Uterus (tissue), 4 donors: ENCODE data around the gene RBFOX1. TPM values are rescaled to one million over a fixed set of nuclear protein-coding genes. Genes with fewer than 3 reads are reported as not detected.

ENCODE experiments used
- DNase-seq, 2 donors: peaks; one replicate each; pipeline ENCODE4 v3.0.0-alpha.2; 2019 to 2020
- H3K27ac ChIP-seq, 2 donors: fragments of 200-600 bp; sonication (generic); 1 replicate in 1 of 2; 2 replicates in 1 of 2; pipeline ENCODE4 v1.5.1; 2016 to 2018
- H3K27me3 ChIP-seq, 2 donors: fragments of 200-600 bp; sonication (generic); one replicate each; pipeline ENCODE4 v1.5.1; 2018 to 2019; ENCODE audit warnings: control low read depth in 1 of 2
- H3K36me3 ChIP-seq, 2 donors: fragments of 200-600 bp; sonication (generic); one replicate each; pipeline ENCODE4 v1.5.1; 2019; ENCODE audit warnings: control low read depth in 1 of 2
- H3K4me1 ChIP-seq, 2 donors: fragments of 200-600 bp; sonication (generic); one replicate each; pipeline ENCODE4 v1.5.1; 2018 to 2019; ENCODE audit warnings: control low read depth in 1 of 2
- H3K4me3 ChIP-seq, 2 donors: fragments of 200-600 bp; sonication (generic); 1 replicate in 1 of 2; 2 replicates in 1 of 2; pipeline ENCODE4 v1.5.1; 2018 to 2019; ENCODE audit warnings: mild to moderate bottlenecking in 1 of 2
- H3K9me3 ChIP-seq, 2 donors: fragments of 200-600 bp; sonication (generic); one replicate each; pipeline ENCODE4 v1.5.1; 2019; ENCODE audit warnings: control low read depth in 1 of 2
- POLR2A ChIP-seq, 2 donors: fragments of 450-650 bp; IDR thresholded peaks; one replicate each; pipeline ENCODE4 v1.6.1; 2016; ENCODE audit warnings: antibody characterized with exemption in 2 of 2, mild to moderate bottlenecking in 1 of 2, moderate library complexity in 1 of 2
- intact Hi-C: fragments of 100-400 bp; cut with DNase I; formaldehyde crosslinking; loops from one replicate; pipeline ENCODE4 v1.15.1; 2023; ENCODE audit warnings: low total_unique reads
- total RNA-seq, 4 donors: library from RNA; depleted of rRNA in 3 of 4; stranded (reverse); fragments of >200 nt in 3 of 4; gene quantifications; one replicate each; pipeline versions ENCODE4 v1.1.0 to v1.2.4, GENCODE V29; 2014 to 2023
- TF ChIP-seq, protein P1 (sequence below), 4 experiments: fragments of 200-600 bp in 2 of 4; fragments of 450-650 bp in 2 of 4; sonication (generic) in 2 of 4; IDR thresholded peaks; one replicate each; pipeline ENCODE4 v1.5.1; 2016 to 2019; ENCODE audit warnings: antibody characterized with exemption in 4 of 4, mild to moderate bottlenecking in 2 of 4, moderate library complexity in 1 of 4
- donor health status: DM: yes; HTN: yes; CAD: no.

Gene RBFOX1
- total RNA-seq: under 1 TPM in 1 of 4 donors, not detected in 3; 0.55 TPM

DNA sequence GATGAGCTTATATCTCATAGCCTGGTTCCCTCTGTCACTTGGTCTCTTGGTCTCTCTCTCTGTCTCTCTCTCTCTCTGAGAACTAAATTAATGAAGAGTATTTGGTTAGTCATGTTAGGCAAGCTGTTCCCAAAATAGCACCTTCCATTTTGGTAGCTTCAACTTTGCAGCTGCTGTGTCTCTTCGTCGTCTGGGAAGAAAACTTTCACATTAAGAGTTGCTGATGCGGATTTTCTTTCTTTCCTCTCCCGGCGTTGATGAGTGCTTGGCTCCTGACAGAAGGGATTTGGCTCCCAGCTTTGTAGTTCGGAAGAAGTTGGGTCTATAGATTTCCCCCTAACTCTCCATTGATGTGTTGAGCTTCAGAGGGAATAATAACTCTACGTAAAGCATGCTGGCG lies at the start of gene RBFOX1:
RBFOX1 (plus strand) TSS at position 235 of the 400 bp plus-strand sequence.
- Histone ChIP-seq H3K4me1 (no peaks in the 10 kb centered on the region), H3K27me3 (no peaks in the 10 kb centered on the region), H3K36me3 (no peaks in the 10 kb centered on the region), H3K9me3 (no peaks in the 10 kb centered on the region), H3K4me3 (no peak within 1 kb of the TSS), H3K27ac (no peak within 1 kb of the TSS)
- no peak for DNase-seq
- TF ChIP-seq, protein P1, sequence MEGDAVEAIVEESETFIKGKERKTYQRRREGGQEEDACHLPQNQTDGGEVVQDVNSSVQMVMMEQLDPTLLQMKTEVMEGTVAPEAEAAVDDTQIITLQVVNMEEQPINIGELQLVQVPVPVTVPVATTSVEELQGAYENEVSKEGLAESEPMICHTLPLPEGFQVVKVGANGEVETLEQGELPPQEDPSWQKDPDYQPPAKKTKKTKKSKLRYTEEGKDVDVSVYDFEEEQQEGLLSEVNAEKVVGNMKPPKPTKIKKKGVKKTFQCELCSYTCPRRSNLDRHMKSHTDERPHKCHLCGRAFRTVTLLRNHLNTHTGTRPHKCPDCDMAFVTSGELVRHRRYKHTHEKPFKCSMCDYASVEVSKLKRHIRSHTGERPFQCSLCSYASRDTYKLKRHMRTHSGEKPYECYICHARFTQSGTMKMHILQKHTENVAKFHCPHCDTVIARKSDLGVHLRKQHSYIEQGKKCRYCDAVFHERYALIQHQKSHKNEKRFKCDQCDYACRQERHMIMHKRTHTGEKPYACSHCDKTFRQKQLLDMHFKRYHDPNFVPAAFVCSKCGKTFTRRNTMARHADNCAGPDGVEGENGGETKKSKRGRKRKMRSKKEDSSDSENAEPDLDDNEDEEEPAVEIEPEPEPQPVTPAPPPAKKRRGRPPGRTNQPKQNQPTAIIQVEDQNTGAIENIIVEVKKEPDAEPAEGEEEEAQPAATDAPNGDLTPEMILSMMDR (IDR thresholded peaks at IDR 0.05): no peak
- TF ChIP-seq POLR2A (IDR thresholded peaks at IDR 0.05): no peak
- intact Hi-C loops: no loop called here

- no peak for DNase-seq
- TF ChIP-seq, protein P1 (IDR thresholded peaks at IDR 0.05): no peak
- no peak for TF ChIP-seq POLR2A (IDR thresholded peaks at IDR 0.05)
- H3K27ac ChIP-seq: no peak overlapping the region
- no peaks in the 10 kb centered on the region for H3K4me1 ChIP-seq
- no peak overlapping the region for H3K4me3 ChIP-seq
- no peaks in the 10 kb centered on the region for H3K27me3 ChIP-seq
- H3K36me3 ChIP-seq: no peaks in the 10 kb centered on the region
- H3K9me3 ChIP-seq: no peaks in the 10 kb centered on the region
- intact Hi-C loops: no loop called here
Observed at GRCh38 chr16:7284780-7285179, 47.9 kb upstream of the RBFOX1 start.

DNA sequence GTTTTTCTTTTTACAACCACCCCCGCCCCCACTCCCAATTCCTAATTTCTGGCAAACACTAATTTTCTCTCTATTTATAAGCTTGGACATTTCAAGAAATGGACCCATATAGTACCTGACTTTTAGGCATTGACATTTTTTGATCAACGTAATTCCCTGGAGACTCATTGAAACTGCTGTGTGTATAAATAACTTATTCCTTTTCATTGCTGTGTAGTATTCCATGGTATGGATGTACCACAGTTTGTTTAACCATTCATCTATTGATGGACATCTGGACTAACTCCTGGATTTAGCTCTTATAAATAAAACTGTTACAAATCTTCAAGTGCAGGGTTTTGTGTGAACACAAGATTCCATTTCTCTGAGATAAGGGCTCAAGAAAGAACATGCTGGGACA lies 47.1 kb upstream of the RBFOX1 start:
- H3K4me1 ChIP-seq: no peaks in the 10 kb centered on the region
- TF ChIP-seq, protein P1 (IDR thresholded peaks at IDR 0.05): no peak
- no peak for TF ChIP-seq POLR2A (IDR thresholded peaks at IDR 0.05)
- no peak overlapping the region for H3K27ac ChIP-seq
- H3K4me3 ChIP-seq: no peak overlapping the region
- intact Hi-C loops: no loop called here
- H3K27me3 ChIP-seq: no peaks in the 10 kb centered on the region
- DNase-seq: no peak
- H3K36me3 ChIP-seq: no peaks in the 10 kb centered on the region
- no peaks in the 10 kb centered on the region for H3K9me3 ChIP-seq

GRCh38 chr16:7289299-7289698 lies 43.3 kb upstream of the RBFOX1 start:
- Histone ChIP-seq H3K36me3 (no peaks in the 10 kb centered on the region), H3K4me1 (no peaks in the 10 kb centered on the region), H3K9me3 (no peaks in the 10 kb centered on the region), H3K4me3 (no peak overlapping the region), H3K27ac (no peak overlapping the region), H3K27me3 (no peaks in the 10 kb centered on the region)
- no peak for DNase-seq
- TF ChIP-seq, protein P1 (IDR thresholded peaks at IDR 0.05): no peak
- TF ChIP-seq POLR2A (IDR thresholded peaks at IDR 0.05): no peak
- intact Hi-C loops: no loop called here

DNA sequence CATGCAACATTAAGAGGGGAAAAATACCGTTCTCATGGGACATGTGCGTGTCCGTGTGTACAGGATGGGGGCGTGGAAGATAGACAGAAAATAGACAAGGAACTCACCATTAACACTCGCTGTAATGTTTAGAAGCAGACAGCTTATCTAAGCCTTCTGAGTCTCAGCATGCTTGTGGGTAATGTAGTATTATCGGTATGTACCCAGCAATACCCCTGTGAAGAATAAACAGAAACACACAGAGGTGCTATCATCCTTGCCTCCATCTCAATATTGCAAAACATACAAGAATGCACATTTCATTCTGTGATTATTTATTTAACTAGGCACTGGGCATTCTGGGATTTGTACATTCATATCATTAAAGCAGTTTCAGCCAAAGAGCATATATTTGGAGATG lies 42.0 kb upstream of the RBFOX1 start:
- Histone ChIP-seq H3K27me3 (no peaks in the 10 kb centered on the region), H3K4me1 (no peaks in the 10 kb centered on the region), H3K4me3 (no peak overlapping the region), H3K9me3 (no peaks in the 10 kb centered on the region), H3K36me3 (no peaks in the 10 kb centered on the region), H3K27ac (no peak overlapping the region)
- DNase-seq: no peak
- TF ChIP-seq, protein P1 (IDR thresholded peaks at IDR 0.05): no peak
- TF ChIP-seq POLR2A (IDR thresholded peaks at IDR 0.05): no peak
- intact Hi-C loops: no loop called here
